Measurements from ENCODE around the gene MTHFD2.

Gene MTHFD2

GRCh38 chr2:74232426-74232825 lies 34.0 kb downstream of the MTHFD2 start:
- DNase-seq: no peak

GRCh38 chr2:74233648-74234047 lies 35.2 kb downstream of the MTHFD2 start:
- DNase-seq: peak; percentile 8

GRCh38 chr2:74235041-74235440 lies 36.6 kb downstream of the MTHFD2 start:
- DNase-seq: no peak

- no peak for DNase-seq
Observed at GRCh38 chr2:74238879-74239278, 40.5 kb downstream of the MTHFD2 start.

- no peak for DNase-seq
Observed at GRCh38 chr2:74239346-74239745, 40.9 kb downstream of the MTHFD2 start.

GRCh38 chr2:74242354-74243071 lies 44.1 kb downstream of the MTHFD2 start:
- DNase-seq: no peak

- no peak for DNase-seq
Observed at GRCh38 chr2:74244286-74244685, 45.9 kb downstream of the MTHFD2 start.

GRCh38 chr2:74246496-74247195 lies 48.2 kb downstream of the MTHFD2 start:
- DNase-seq: no peak

GRCh38 chr2:74249406-74250122 lies 51.1 kb downstream of the MTHFD2 start:
- DNase-seq: peak; percentile 65

- peak; percentile 40 for DNase-seq
Observed at GRCh38 chr2:74250189-74250631, 51.8 kb downstream of the MTHFD2 start.

- no peak for DNase-seq
Observed at GRCh38 chr2:74252036-74252435, 53.6 kb downstream of the MTHFD2 start.

- DNase-seq: no peak
Observed at GRCh38 chr2:74252862-74253261, 54.4 kb downstream of the MTHFD2 start.

- DNase-seq: no peak
Observed at GRCh38 chr2:74253306-74253970, 55.0 kb downstream of the MTHFD2 start.

- no peak for DNase-seq
Observed at GRCh38 chr2:74253971-74254310, 55.5 kb downstream of the MTHFD2 start.

GRCh38 chr2:74255660-74256213 lies 57.3 kb downstream of the MTHFD2 start:
- DNase-seq: no peak

GRCh38 chr2:74259191-74259590 lies 60.8 kb downstream of the MTHFD2 start:
- DNase-seq: no peak

GRCh38 chr2:74259733-74260132 lies 61.3 kb downstream of the MTHFD2 start:
- DNase-seq: no peak

- no peak for DNase-seq
Observed at GRCh38 chr2:74260495-74260894, 62.1 kb downstream of the MTHFD2 start.

GRCh38 chr2:74261204-74261864 lies 62.9 kb downstream of the MTHFD2 start:
- peak; percentile 69 for DNase-seq

- DNase-seq: no peak
Observed at GRCh38 chr2:74262681-74263080, 64.3 kb downstream of the MTHFD2 start.

GRCh38 chr2:74264281-74264680 lies 65.9 kb downstream of the MTHFD2 start:
- DNase-seq: no peak

GRCh38 chr2:74267068-74267467 lies 68.7 kb downstream of the MTHFD2 start:
- DNase-seq: no peak
